ENCODE results near the gene PSMB11. TPM values are rescaled to one million over a fixed set of nuclear protein-coding genes. Genes with fewer than 3 reads are reported as not detected.

The PSMB11 gene
- not detected for total RNA-seq

DNA sequence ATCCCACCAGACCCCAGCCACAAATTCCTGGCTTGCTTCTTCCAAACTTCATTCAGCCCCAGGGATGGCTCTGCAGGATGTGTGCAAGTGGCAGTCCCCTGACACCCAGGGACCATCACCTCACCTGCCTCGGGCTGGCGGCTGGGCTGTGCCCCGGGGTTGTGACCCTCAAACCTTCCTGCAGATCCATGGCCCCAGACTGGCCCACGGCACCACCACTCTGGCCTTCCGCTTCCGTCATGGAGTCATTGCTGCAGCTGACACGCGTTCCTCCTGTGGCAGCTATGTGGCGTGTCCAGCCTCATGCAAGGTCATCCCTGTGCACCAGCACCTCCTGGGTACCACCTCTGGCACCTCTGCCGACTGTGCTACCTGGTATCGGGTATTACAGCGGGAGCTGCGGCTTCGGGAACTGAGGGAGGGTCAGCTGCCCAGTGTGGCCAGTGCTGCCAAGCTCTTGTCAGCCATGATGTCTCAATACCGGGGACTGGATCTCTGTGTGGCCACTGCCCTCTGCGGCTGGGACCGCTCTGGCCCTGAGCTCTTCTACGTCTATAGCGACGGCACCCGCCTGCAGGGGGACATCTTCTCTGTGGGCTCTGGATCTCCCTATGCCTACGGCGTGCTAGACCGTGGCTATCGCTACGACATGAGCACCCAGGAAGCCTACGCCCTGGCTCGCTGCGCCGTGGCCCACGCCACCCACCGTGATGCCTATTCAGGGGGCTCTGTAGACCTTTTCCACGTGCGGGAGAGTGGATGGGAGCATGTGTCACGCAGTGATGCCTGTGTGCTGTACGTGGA, at the start of gene PSMB11:
Gene PSMB11 (plus strand): TSS at position 51 of the 804 bp plus-strand sequence. CDS start 14 bp downstream, at position 65.
- H3K27ac ChIP-seq, result no peak within 1 kb of the TSS
- H3K9me3 ChIP-seq, result no peaks in the 10 kb centered on the region
- DNase-seq (ENCODE audit: low spot score) (no peak), ATAC-seq (ENCODE audit: insufficient number of reproducible peaks, low FRiP score, low read depth) (no peak)
- H3K4me3 ChIP-seq, result no peak within 1 kb of the TSS
- no peaks in the 10 kb centered on the region for H3K27me3 ChIP-seq (replicated peaks; ENCODE audit: insufficient read depth)
- H3K4me1 ChIP-seq (ENCODE audit: control insufficient read depth in 1 of 2, low read depth in 2 of 2), result no peaks in the 10 kb centered on the region
- TF ChIP-seq, protein P1, sequence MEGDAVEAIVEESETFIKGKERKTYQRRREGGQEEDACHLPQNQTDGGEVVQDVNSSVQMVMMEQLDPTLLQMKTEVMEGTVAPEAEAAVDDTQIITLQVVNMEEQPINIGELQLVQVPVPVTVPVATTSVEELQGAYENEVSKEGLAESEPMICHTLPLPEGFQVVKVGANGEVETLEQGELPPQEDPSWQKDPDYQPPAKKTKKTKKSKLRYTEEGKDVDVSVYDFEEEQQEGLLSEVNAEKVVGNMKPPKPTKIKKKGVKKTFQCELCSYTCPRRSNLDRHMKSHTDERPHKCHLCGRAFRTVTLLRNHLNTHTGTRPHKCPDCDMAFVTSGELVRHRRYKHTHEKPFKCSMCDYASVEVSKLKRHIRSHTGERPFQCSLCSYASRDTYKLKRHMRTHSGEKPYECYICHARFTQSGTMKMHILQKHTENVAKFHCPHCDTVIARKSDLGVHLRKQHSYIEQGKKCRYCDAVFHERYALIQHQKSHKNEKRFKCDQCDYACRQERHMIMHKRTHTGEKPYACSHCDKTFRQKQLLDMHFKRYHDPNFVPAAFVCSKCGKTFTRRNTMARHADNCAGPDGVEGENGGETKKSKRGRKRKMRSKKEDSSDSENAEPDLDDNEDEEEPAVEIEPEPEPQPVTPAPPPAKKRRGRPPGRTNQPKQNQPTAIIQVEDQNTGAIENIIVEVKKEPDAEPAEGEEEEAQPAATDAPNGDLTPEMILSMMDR (IDR thresholded peaks at IDR 0.05), result no peak
- H3K36me3 ChIP-seq, result no peaks in the 10 kb centered on the region

- H3K27ac ChIP-seq, result no peak overlapping the region
- no peaks in the 10 kb centered on the region for H3K36me3 ChIP-seq
- ATAC-seq (ENCODE audit: insufficient number of reproducible peaks, low FRiP score, low read depth), result no peak
- no peaks in the 10 kb centered on the region for H3K9me3 ChIP-seq
- peaks cover 0 to 5% of the 10 kb centered on the region in 2 donors for H3K4me1 ChIP-seq (ENCODE audit: control insufficient read depth in 1 of 2, low read depth in 2 of 2)
- no peak for DNase-seq (ENCODE audit: low spot score)
- TF ChIP-seq, protein P1 (IDR thresholded peaks at IDR 0.05), result no peak
- no peaks in the 10 kb centered on the region for H3K27me3 ChIP-seq (replicated peaks; ENCODE audit: insufficient read depth)
- H3K4me3 ChIP-seq, result no peak overlapping the region
Observed at GRCh38 chr14:22993517-22993916, 48.5 kb upstream of the PSMB11 start.

- no peak for DNase-seq (ENCODE audit: low spot score)
- peaks cover 0 to 5% of the 10 kb centered on the region in 2 donors for H3K4me1 ChIP-seq (ENCODE audit: control insufficient read depth in 1 of 2, low read depth in 2 of 2)
- no peaks in the 10 kb centered on the region for H3K36me3 ChIP-seq
- no peak overlapping the region for H3K4me3 ChIP-seq
- no peaks in the 10 kb centered on the region for H3K9me3 ChIP-seq
- H3K27ac ChIP-seq, result no peak overlapping the region
- no peak for ATAC-seq (ENCODE audit: insufficient number of reproducible peaks, low FRiP score, low read depth)
- no peaks in the 10 kb centered on the region for H3K27me3 ChIP-seq (replicated peaks; ENCODE audit: insufficient read depth)
- TF ChIP-seq, protein P1 (IDR thresholded peaks at IDR 0.05), result peak; percentile 41
Observed at GRCh38 chr14:22994762-22995275, 47.2 kb upstream of the PSMB11 start.

- Histone ChIP-seq H3K4me3 (no peak overlapping the region), H3K4me1 (ENCODE audit: control insufficient read depth in 1 of 2, low read depth in 2 of 2) (peaks cover 0 to 5% of the 10 kb centered on the region in 2 donors), H3K9me3 (no peaks in the 10 kb centered on the region), H3K36me3 (no peaks in the 10 kb centered on the region), H3K27ac (no peak overlapping the region), H3K27me3 (replicated peaks; ENCODE audit: insufficient read depth) (no peaks in the 10 kb centered on the region)
- TF ChIP-seq, protein P1 (IDR thresholded peaks at IDR 0.05), result no peak
- ATAC-seq (ENCODE audit: insufficient number of reproducible peaks, low FRiP score, low read depth) (no peak), DNase-seq (ENCODE audit: low spot score) (no peak)
Observed at GRCh38 chr14:22995889-22996625, 46.0 kb upstream of the PSMB11 start.
